ENCODE measurements around the gene FRY.
A peak's percentile ranks its signal among the peaks of the same experiment; 100 is the strongest.

Gene FRY

GRCh38 chr13:32025730-32026129, 5.8 kb upstream of the FRY start:
- no peak for DNase-seq (ENCODE audit: low read depth)
- no peak overlapping the region for H3K4me3 ChIP-seq (ENCODE audit: low read length)
- no peak for TF ChIP-seq CTCF (conservative IDR thresholded peaks at IDR 0.05; ENCODE audit: low read length)

- no peak for TF ChIP-seq CTCF (conservative IDR thresholded peaks at IDR 0.05; ENCODE audit: low read length)
- no peak overlapping the region for H3K4me3 ChIP-seq (ENCODE audit: low read length)
- no peak for DNase-seq (ENCODE audit: low read depth)
Observed at GRCh38 chr13:32026623-32027022, 5.0 kb upstream of the FRY start.

- TF ChIP-seq CTCF (conservative IDR thresholded peaks at IDR 0.05; ENCODE audit: low read length), result no peak
- DNase-seq (ENCODE audit: low read depth), result no peak
- no peak overlapping the region for H3K4me3 ChIP-seq (ENCODE audit: low read length)
Observed at GRCh38 chr13:32028711-32029110, 2.9 kb upstream of the FRY start.

- TF ChIP-seq CTCF (conservative IDR thresholded peaks at IDR 0.05; ENCODE audit: low read length), result no peak
- no peak for DNase-seq (ENCODE audit: low read depth)
Observed at GRCh38 chr13:32029684-32030083, 1.9 kb upstream of the FRY start.

GRCh38 chr13:32031815-32032370, 319 bp downstream of the FRY start:
- no peak for DNase-seq (ENCODE audit: low read depth)
- TF ChIP-seq CTCF (conservative IDR thresholded peaks at IDR 0.05; ENCODE audit: low read length), result no peak
- peak overlapping the region; percentile 71 for H3K4me3 ChIP-seq (ENCODE audit: low read length)

More at GRCh38 chr13:32029684-32030083, 1.9 kb upstream of the FRY start:
- H3K4me3 ChIP-seq (ENCODE audit: low read length), result no peak overlapping the region

GRCh38 chr13:32032759-32033158, 1.2 kb downstream of the FRY start:
- no peak overlapping the region for H3K4me3 ChIP-seq (ENCODE audit: low read length)
- no peak for DNase-seq (ENCODE audit: low read depth)
- TF ChIP-seq CTCF (conservative IDR thresholded peaks at IDR 0.05; ENCODE audit: low read length), result no peak

GRCh38 chr13:32033744-32034143, 2.2 kb downstream of the FRY start:
- no peak overlapping the region for H3K4me3 ChIP-seq (ENCODE audit: low read length)
- peak; percentile 13 for DNase-seq (ENCODE audit: low read depth)
- no peak for TF ChIP-seq CTCF (conservative IDR thresholded peaks at IDR 0.05; ENCODE audit: low read length)
